HG02981 (cell line): ENCODE data around the gene PSMD14.
"Not testable (repeated sequence)": the region's sequence is repeated elsewhere in the genome, so short reads cannot be mapped to it uniquely, and the experiment has no call there.

ENCODE experiments used
- ATAC-seq: cut with Tn5 transposase; IDR thresholded peaks from one replicate; pipeline ENCODE4 v1.9.1; 2021; ENCODE audit warnings: mild to moderate bottlenecking, moderate library complexity; ENCODE audit not compliant: unreplicated experiment

PSMD14 gene

GRCh38 chr2:161332371-161332967 lies 24.2 kb downstream of the PSMD14 start:
- no peak for ATAC-seq

GRCh38 chr2:161335626-161336025 lies 27.4 kb downstream of the PSMD14 start:
- no peak for ATAC-seq

GRCh38 chr2:161337247-161337646 lies 29.0 kb downstream of the PSMD14 start:
- ATAC-seq = no peak

GRCh38 chr2:161339532-161339931 lies 31.3 kb downstream of the PSMD14 start:
- ATAC-seq = not testable (repeated sequence)

GRCh38 chr2:161340930-161341413 lies 32.7 kb downstream of the PSMD14 start:
- ATAC-seq = not testable (repeated sequence)

- no peak for ATAC-seq
Measured at GRCh38 chr2:161343235-161343634, 35.0 kb downstream of the PSMD14 start.

GRCh38 chr2:161344692-161345091 lies 36.5 kb downstream of the PSMD14 start:
- no peak for ATAC-seq

- ATAC-seq = no peak
Measured at GRCh38 chr2:161351678-161352077, 43.5 kb downstream of the PSMD14 start.

- no peak for ATAC-seq
Measured at GRCh38 chr2:161352719-161353118, 44.5 kb downstream of the PSMD14 start.

GRCh38 chr2:161353543-161353942 lies 45.3 kb downstream of the PSMD14 start:
- ATAC-seq = no peak

- ATAC-seq = no peak
Measured at GRCh38 chr2:161354106-161354505, 45.9 kb downstream of the PSMD14 start.

- ATAC-seq = no peak
Measured at GRCh38 chr2:161355106-161355505, 46.9 kb downstream of the PSMD14 start.

GRCh38 chr2:161355983-161356382 lies 47.8 kb downstream of the PSMD14 start:
- no peak for ATAC-seq

- ATAC-seq = no peak
Measured at GRCh38 chr2:161357097-161357496, 48.9 kb downstream of the PSMD14 start.

GRCh38 chr2:161358838-161359237 lies 50.6 kb downstream of the PSMD14 start:
- ATAC-seq = no peak

GRCh38 chr2:161360095-161360654 lies 52.0 kb downstream of the PSMD14 start:
- not testable (repeated sequence) for ATAC-seq

- no peak for ATAC-seq
Measured at GRCh38 chr2:161362568-161363166, 54.4 kb downstream of the PSMD14 start.

- ATAC-seq = no peak
Measured at GRCh38 chr2:161367675-161368074, 59.5 kb downstream of the PSMD14 start.

GRCh38 chr2:161369311-161369710 lies 61.1 kb downstream of the PSMD14 start:
- no peak for ATAC-seq

- no peak for ATAC-seq
Measured at GRCh38 chr2:161370981-161371380, 62.8 kb downstream of the PSMD14 start.

- ATAC-seq = no peak
Measured at GRCh38 chr2:161371869-161372268, 63.6 kb downstream of the PSMD14 start.

GRCh38 chr2:161373942-161374341 lies 65.7 kb downstream of the PSMD14 start:
- ATAC-seq = no peak
